Fibroblast of lung (primary cell): ENCODE data around the gene ECI1. TPM values are rescaled to one million over a fixed set of nuclear protein-coding genes. Genes with fewer than 3 reads are reported as not detected.

Experiments
- DNase-seq, 2 donors: peaks; one replicate each; pipeline versions ENCODE4 v3.0.0 to v3.0.0-alpha.2; 2010; ENCODE audit warnings: low read depth in 2 of 2
- H2AFZ ChIP-seq: 2 replicates; pipeline ENCODE4 v1.5.1; 2012; ENCODE audit warnings: low read length, control low read depth, inconsistent platforms
- H3K27ac ChIP-seq: 2 replicates; pipeline ENCODE4 v1.5.1; 2011; ENCODE audit warnings: low read length, control low read depth; ENCODE audit not compliant: insufficient read depth
- H3K27me3 ChIP-seq: 2 replicates; pipeline ENCODE4 v1.5.1; 2011; ENCODE audit warnings: mild to moderate bottlenecking, low read length; ENCODE audit not compliant: control insufficient read depth, insufficient read depth
- H3K36me3 ChIP-seq: 2 replicates; pipeline ENCODE4 v1.5.1; 2011; ENCODE audit warnings: low read length; ENCODE audit not compliant: control insufficient read depth, insufficient read depth
- H3K4me1 ChIP-seq: 2 replicates; pipeline ENCODE4 v1.5.1; 2011; ENCODE audit warnings: low read length; ENCODE audit not compliant: control insufficient read depth, insufficient read depth; ENCODE audit errors: extremely low read depth
- H3K4me2 ChIP-seq: 2 replicates; pipeline ENCODE4 v1.5.1; 2011; ENCODE audit warnings: low read length, control low read depth; ENCODE audit not compliant: insufficient read depth; ENCODE audit errors: extremely low read depth
- H3K4me3 ChIP-seq, 4 experiments: fragments of 200-600 bp in 1 of 4; sonication (generic) in 1 of 4; replicated peaks in 1 of 4; 2 replicates each; pipeline ENCODE4 v1.5.1; 2011 to 2016; ENCODE audit warnings: low read length in 4 of 4, low read depth in 3 of 4, mild to moderate bottlenecking in 3 of 4, control low read depth in 2 of 4, inconsistent platforms in 1 of 4, mixed read lengths in 1 of 4; ENCODE audit not compliant: insufficient read depth in 1 of 4; ENCODE audit errors: control extremely low read depth in 1 of 4
- H3K79me2 ChIP-seq: 2 replicates; pipeline ENCODE4 v1.5.1; 2012; ENCODE audit warnings: mild to moderate bottlenecking, low read length, inconsistent platforms; ENCODE audit not compliant: control insufficient read depth, insufficient read depth
- H3K9ac ChIP-seq: 2 replicates; pipeline ENCODE4 v1.5.1; 2011; ENCODE audit warnings: mild to moderate bottlenecking, low read length, control low read depth; ENCODE audit not compliant: insufficient read depth
- H3K9me3 ChIP-seq: 2 replicates; pipeline ENCODE4 v1.5.1; 2012; ENCODE audit warnings: low read depth, low read length; ENCODE audit not compliant: control insufficient read depth, insufficient read depth
- H4K20me1 ChIP-seq: 2 replicates; pipeline ENCODE4 v1.5.1; 2011; ENCODE audit warnings: low read length; ENCODE audit not compliant: control insufficient read depth, insufficient read depth; ENCODE audit errors: extremely low read depth
- CTCF ChIP-seq, 2 donors: IDR thresholded peaks in 1 of 2; conservative IDR thresholded peaks in 1 of 2; 1 replicate in 1 of 2; 2 replicates in 1 of 2; pipeline ENCODE4 v1.5.1; 2011 to 2012; ENCODE audit warnings: low read length in 2 of 2, control low read depth in 1 of 2, inconsistent platforms in 1 of 2, low read depth in 1 of 2, mild to moderate bottlenecking in 1 of 2
- EZH2 ChIP-seq: IDR thresholded peaks from 2 replicates; pipeline ENCODE4 v1.5.1; 2012; ENCODE audit warnings: low read length, control low read depth, mild to moderate bottlenecking; ENCODE audit errors: missing control alignments
- polyA plus RNA-seq, 2 donors: library from polyadenylated mRNA; depleted of rRNA in 1 of 2; stranded (reverse) in 1 of 2; unstranded in 1 of 2; fragments of >200 nt; gene quantifications; 2 replicates each; pipeline ENCODE4 v1.2.1, GENCODE V29; 2011 to 2012; ENCODE audit warnings: missing spikeins in 1 of 2
- total RNA-seq: library from RNA; depleted of rRNA; stranded (reverse); fragments of >200 nt; gene quantifications from 2 replicates; pipeline ENCODE4 v1.2.1, GENCODE V29; 2014

Gene ECI1
- total and polyA plus RNA-seq, 2 donors (not counting 1 experiment from before 2014, with no cell fraction given): 18.8 to 35.8 TPM

DNA sequence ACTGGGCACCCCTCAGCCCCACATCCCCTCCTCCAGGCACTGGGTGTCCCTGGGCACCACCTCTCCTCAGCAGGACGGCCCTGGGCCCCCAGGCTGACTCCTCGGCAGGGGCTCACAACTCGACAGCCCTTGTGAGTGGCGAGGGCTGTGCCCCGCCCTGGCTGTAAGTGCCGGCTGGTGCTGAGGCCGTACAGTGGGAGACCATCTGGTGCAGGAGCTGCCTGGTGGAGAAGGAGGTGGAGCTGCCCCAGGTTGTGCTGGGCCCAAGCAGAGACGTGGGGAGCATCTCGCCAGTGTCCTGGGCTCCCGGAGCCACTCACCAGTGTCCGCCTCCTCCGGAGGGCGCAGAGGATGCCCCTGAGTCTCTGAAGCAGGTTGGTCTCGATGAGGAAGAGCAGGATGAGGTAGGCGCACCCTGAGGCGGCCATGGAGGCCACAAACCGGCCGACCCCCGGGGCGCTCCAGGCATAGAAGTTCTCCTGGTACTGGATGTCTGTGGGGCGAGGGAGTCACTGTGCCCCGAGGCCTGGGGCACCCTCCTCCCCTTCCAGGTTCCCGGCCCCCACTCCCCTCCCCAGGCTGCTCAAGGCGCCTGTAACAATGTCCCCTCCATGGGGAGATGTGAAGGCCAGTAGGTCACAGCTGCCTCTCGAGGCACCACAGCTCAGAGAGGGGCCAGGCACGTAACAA lies 31.6 kb upstream of the ECI1 start:
- H2AFZ ChIP-seq: no peak overlapping the region
- no peaks in the 10 kb centered on the region for H3K9me3 ChIP-seq
- H3K27me3 ChIP-seq: no peaks in the 10 kb centered on the region
- H3K79me2 ChIP-seq: no peaks in the 10 kb centered on the region
- no peaks in the 10 kb centered on the region for H3K36me3 ChIP-seq
- DNase-seq: no peak
- no peak overlapping the region for H3K4me2 ChIP-seq
- H3K4me3 ChIP-seq: no peak overlapping the region
- H3K9ac ChIP-seq: no peak overlapping the region
- no peaks in the 10 kb centered on the region for H3K4me1 ChIP-seq
- no peaks in the 10 kb centered on the region for H4K20me1 ChIP-seq
- TF ChIP-seq EZH2: no peak
- no peak for TF ChIP-seq CTCF (conservative IDR thresholded peaks at IDR 0.05 in 1 of 2, IDR thresholded peaks at IDR 0.05 in 1 of 2; ENCODE audit: low read depth in 1 of 2, low read length in 2 of 2)
- no peak overlapping the region for H3K27ac ChIP-seq

DNA sequence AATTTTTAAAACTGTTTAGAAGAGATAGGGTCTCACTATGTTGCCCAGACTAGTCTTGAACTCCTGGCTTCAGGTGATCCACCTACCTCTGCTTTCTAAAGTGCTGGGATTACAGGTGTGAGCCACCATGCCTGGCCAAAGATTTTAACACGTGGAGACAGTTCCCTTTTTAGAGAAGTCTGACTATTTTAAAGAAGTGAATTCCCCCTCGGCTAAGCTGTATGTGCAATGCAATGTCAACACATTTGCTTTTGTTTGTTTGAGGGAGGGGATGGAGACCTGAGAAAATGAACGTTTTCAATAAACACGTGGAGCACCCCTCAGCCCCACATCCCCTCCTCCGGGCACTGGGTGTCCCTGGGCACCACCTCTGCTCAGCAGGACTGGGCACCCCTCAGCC lies 30.9 kb upstream of the ECI1 start:
- Histone ChIP-seq H3K9me3 (no peaks in the 10 kb centered on the region), H3K27ac (no peak overlapping the region), H4K20me1 (no peaks in the 10 kb centered on the region), H3K27me3 (no peaks in the 10 kb centered on the region), H2AFZ (no peak overlapping the region), H3K4me1 (no peaks in the 10 kb centered on the region), H3K79me2 (no peaks in the 10 kb centered on the region), H3K4me2 (no peak overlapping the region), H3K4me3 (no peak overlapping the region), H3K36me3 (no peaks in the 10 kb centered on the region), H3K9ac (no peak overlapping the region)
- DNase-seq: no peak
- TF ChIP-seq EZH2: no peak

DNA sequence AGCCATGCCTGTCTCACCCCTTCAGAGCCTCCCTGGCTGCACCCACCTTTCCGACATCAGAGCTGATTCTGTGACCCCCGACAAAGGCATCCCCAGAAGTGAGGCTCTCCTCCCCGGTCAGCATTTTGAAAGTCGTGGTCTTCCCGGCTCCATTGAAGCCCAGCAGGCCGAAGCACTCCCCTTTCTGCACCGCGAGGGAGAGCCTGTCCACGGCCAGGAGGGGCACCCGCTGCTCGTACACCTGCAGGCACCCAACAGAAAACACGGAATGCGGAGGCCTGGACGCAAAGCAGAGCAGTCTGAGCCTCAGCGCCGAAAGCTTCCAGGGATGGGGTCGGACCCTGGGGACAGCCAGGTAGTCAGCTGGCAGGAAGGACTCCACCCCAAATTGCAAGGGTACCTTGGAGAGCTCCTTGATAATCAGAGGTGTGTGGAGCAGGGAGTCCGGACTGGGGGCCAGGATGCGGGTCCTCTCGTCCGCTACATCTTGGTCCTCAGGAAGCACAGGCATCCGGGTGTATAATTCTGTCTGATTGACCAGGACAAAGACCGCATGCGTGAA lies 29.7 kb upstream of the ECI1 start:
- no peak overlapping the region for H3K9ac ChIP-seq
- no peak overlapping the region for H3K4me3 ChIP-seq
- DNase-seq: no peak
- H3K9me3 ChIP-seq: no peaks in the 10 kb centered on the region
- H3K79me2 ChIP-seq: no peaks in the 10 kb centered on the region
- H3K27ac ChIP-seq: no peak overlapping the region
- no peaks in the 10 kb centered on the region for H3K36me3 ChIP-seq
- H3K4me1 ChIP-seq: no peaks in the 10 kb centered on the region
- H2AFZ ChIP-seq: no peak overlapping the region
- H3K27me3 ChIP-seq: no peaks in the 10 kb centered on the region
- H4K20me1 ChIP-seq: no peaks in the 10 kb centered on the region
- H3K4me2 ChIP-seq: no peak overlapping the region
- TF ChIP-seq EZH2 (no peak), CTCF (conservative IDR thresholded peaks at IDR 0.05 in 1 of 2, IDR thresholded peaks at IDR 0.05 in 1 of 2; ENCODE audit: low read depth in 1 of 2, low read length in 2 of 2) (no peak)
